NB4 (cell line): ENCODE results near the gene TLL2.

Experiments used
- DNase-seq: peaks from one replicate; pipeline ENCODE4 v3.0.0; 2010; ENCODE audit warnings: low read depth
- H3K4me3 ChIP-seq: one replicate; pipeline ENCODE4 v1.5.1; 2011; ENCODE audit warnings: mild to moderate bottlenecking, low read depth, low read length, moderate library complexity
- MYC ChIP-seq: IDR thresholded peaks from 2 replicates; pipeline ENCODE4 v1.6.1; 2011; ENCODE audit warnings: low read depth, low read length
- POLR2A ChIP-seq: IDR thresholded peaks from 2 replicates; pipeline ENCODE4 v1.6.1; 2011; ENCODE audit warnings: mild to moderate bottlenecking; ENCODE audit not compliant: insufficient read length; ENCODE audit errors: extremely low read depth
- TF ChIP-seq, protein P1 (sequence below): IDR thresholded peaks from one replicate; pipeline ENCODE4 v1.5.1; 2012; ENCODE audit warnings: low read depth, low read length
- TF ChIP-seq, protein P2 (sequence below): IDR thresholded peaks from 2 replicates; pipeline ENCODE4 v1.6.1; 2011; ENCODE audit warnings: low read depth, low read length

Gene TLL2

DNA sequence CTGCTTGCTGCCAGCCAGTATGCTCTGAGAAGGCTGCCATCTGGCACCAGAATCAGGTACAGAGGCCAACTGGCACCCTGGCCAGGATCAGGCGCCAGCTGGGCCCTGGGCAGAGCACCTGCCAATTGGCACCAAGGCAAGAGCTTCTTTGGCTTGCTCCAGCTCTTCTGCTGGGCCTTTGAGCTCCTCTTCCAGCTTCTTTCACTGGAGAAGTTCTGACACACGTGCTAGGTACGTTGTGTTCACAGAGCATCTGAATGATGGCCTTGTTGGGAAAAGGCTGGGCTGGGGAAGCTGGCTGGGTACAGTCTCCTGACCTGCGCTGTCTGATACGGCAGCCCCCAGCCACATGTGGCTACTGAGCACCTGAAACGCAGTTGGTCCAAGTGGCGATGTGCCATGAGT lies 123.3 kb downstream of the TLL2 start:
- DNase-seq = no peak
- TF ChIP-seq, protein P1, sequence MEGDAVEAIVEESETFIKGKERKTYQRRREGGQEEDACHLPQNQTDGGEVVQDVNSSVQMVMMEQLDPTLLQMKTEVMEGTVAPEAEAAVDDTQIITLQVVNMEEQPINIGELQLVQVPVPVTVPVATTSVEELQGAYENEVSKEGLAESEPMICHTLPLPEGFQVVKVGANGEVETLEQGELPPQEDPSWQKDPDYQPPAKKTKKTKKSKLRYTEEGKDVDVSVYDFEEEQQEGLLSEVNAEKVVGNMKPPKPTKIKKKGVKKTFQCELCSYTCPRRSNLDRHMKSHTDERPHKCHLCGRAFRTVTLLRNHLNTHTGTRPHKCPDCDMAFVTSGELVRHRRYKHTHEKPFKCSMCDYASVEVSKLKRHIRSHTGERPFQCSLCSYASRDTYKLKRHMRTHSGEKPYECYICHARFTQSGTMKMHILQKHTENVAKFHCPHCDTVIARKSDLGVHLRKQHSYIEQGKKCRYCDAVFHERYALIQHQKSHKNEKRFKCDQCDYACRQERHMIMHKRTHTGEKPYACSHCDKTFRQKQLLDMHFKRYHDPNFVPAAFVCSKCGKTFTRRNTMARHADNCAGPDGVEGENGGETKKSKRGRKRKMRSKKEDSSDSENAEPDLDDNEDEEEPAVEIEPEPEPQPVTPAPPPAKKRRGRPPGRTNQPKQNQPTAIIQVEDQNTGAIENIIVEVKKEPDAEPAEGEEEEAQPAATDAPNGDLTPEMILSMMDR = no peak
- TF ChIP-seq MYC (no peak), POLR2A (no peak)
- TF ChIP-seq, protein P2, sequence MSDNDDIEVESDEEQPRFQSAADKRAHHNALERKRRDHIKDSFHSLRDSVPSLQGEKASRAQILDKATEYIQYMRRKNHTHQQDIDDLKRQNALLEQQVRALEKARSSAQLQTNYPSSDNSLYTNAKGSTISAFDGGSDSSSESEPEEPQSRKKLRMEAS = no peak
- no peak overlapping the region for H3K4me3 ChIP-seq

DNA sequence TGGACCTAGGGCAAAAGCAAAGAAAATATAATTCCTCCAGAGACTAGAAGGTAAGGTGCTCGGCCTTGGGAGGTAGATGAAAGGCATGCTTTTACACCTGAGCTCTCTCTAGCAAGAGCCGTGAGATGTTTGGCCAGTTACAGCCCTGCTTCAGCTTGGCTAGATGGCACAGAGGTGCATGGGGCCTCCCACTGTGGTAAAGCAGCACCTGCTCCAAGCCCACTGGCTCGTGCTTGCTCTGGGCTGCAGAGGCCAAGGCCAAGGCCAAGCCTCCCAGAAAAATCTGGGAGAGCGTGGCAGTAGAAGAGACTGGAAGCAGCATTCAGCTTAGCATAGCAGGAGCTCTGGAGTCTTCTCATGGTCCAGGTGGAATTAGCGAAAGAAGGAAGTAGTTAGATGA lies 123.9 kb downstream of the TLL2 start:
- no peak for DNase-seq
- no peak overlapping the region for H3K4me3 ChIP-seq
- no peak for TF ChIP-seq POLR2A
- TF ChIP-seq, protein P2 = no peak
- no peak for TF ChIP-seq MYC
- TF ChIP-seq, protein P1 = no peak

DNA sequence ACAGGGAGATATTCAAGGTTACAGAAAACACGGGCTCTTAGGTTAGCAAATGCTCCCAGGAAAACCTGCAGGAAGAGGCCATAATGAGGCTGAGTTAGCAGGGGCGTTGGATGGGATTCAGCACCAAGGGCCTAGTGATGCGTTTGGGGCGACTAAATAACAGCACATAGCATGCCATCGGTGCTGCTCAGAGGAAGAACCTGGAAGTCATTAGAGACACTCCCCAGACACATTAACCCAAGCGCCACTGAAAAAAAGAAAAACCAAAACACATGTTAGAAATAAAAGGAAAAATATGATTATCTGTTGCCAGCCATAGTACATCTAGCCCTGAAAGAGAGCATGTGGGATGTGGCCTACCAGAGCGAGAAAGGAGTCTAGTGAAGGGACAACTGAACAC lies 126.1 kb downstream of the TLL2 start:
- no peak overlapping the region for H3K4me3 ChIP-seq
- DNase-seq = no peak
- TF ChIP-seq, protein P1 = no peak
- TF ChIP-seq, protein P2 = no peak
- TF ChIP-seq POLR2A (no peak), MYC (no peak)

DNA sequence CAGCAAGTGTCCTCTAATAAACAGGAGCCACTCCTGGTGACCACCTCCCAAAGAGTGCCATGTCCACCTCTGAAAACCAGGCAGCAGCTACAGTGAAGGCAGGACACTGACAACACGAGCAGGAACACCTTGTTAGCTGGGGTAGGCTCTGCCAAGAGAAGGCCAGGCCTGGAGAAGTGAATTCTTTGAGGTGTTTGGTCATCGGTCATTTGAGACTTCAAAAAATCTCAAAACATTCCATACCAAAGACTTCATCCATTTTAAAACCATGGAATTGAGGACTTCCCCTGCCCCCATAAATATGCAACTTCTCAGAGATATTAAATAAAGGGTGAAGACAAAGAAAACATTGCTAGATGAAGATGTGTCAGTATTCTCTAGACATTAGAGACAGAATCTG lies 126.6 kb downstream of the TLL2 start:
- DNase-seq = no peak
- TF ChIP-seq, protein P1 = no peak
- TF ChIP-seq MYC = no peak
- TF ChIP-seq, protein P2 = no peak
- no peak overlapping the region for H3K4me3 ChIP-seq

DNA sequence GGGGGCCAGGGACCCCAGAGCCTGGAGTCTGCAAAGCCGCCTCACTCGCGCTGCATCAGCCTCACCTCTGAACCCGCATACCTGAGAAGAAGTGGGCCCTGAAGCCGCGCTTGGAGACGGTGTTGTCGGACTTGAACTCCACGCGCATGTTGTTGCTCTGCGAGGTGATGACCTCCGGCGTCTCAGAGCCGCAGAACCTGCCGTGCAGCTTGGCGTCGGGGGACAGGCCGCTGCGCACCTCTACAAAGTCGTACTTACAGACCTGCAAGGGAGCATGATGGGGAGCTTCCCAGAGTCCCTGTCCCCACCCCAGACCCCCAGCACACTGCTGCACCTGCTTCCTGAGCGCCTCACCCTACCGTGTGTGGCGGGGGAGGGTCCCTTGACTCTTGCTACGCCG lies 129.2 kb downstream of the TLL2 start:
- no peak for DNase-seq
- no peak overlapping the region for H3K4me3 ChIP-seq
- TF ChIP-seq, protein P2 = no peak
- no peak for TF ChIP-seq MYC

DNA sequence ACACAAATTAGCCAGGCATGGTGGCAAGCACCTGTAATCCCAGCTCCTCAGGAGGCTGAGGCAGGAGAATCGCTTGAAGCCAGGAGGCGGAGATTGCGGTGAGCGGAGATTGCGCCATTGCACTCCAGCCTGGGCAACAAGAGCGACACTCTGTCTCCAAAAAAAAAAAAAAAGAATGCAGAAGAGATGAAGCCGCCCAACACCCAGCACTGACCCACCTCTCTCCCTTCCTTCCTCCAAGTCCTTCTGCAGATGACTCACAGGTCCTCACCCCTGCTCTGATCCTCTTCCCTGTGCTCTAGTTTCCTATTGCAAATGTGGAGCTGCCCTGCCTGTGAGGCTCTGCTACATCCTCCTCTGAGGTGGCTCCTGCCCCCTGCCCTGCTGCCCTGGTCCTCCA lies 132.9 kb downstream of the TLL2 start:
- no peak for TF ChIP-seq POLR2A
- TF ChIP-seq, protein P2 = 0 out of 2 replicates have a peak, but pooled peaks have one; percentile 7
- DNase-seq = peak; percentile 97
- no peak overlapping the region for H3K4me3 ChIP-seq

DNA sequence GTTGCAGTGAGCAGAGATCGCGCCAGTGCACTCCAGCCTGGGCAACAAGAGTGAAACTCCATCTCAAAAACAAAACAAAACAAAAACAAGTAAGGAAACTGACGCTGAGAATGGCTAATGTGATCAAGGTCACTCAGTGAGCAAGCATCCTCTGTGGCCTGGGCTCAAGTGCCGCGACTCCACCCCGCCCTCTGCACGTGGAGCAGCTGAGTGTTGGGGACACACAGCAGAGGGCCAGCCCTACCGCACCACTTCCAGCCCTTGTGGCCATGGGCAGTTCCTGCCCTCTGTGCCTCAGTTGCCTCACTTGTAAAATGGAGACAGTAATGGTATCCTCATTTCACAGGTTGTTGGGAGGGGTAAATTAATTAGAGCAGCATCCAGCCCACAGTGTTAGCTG lies 134.0 kb downstream of the TLL2 start:
- no peak for TF ChIP-seq MYC
- TF ChIP-seq, protein P1 = no peak
- TF ChIP-seq, protein P2 = no peak
- no peak for TF ChIP-seq POLR2A
- DNase-seq = no peak
- no peak overlapping the region for H3K4me3 ChIP-seq
